DMS79 treated with DMSO at 0.1 percent for 48 hours (cell line): ENCODE data around the gene SMC1A.

Source experiments
- DNase-seq: peaks from one replicate; lab custom pipeline; 2025; lab: John Stamatoyannopoulos, UW

The SMC1A gene

GRCh38 chrX:53340852-53341645, 81.4 kb downstream of the SMC1A start:
- DNase-seq, result no peak

- no peak for DNase-seq
Measured at GRCh38 chrX:53337101-53337500, 85.4 kb downstream of the SMC1A start.

- no peak for DNase-seq
Measured at GRCh38 chrX:53333853-53334252, 88.6 kb downstream of the SMC1A start.

GRCh38 chrX:53332204-53332603, 90.2 kb downstream of the SMC1A start:
- DNase-seq, result no peak

- no peak for DNase-seq
Measured at GRCh38 chrX:53330331-53330730, 92.1 kb downstream of the SMC1A start.

GRCh38 chrX:53324803-53325202, 97.7 kb downstream of the SMC1A start:
- no peak for DNase-seq
